SIG-M5 treated with dmso at 0.1 percent for 504 hours (cell line): Measurements from ENCODE around the gene LDLRAD1.
"Not testable (repeated sequence)": the region's sequence is repeated elsewhere in the genome, so short reads cannot be mapped to it uniquely, and the experiment has no call there.

Experiments
- DNase-seq: peaks from one replicate; lab custom pipeline; 2025; ENCODE audit not compliant: unreplicated experiment; lab: John Stamatoyannopoulos, UW

The LDLRAD1 gene

GRCh38 chr1:53995683-53996082, 22.3 kb downstream of the LDLRAD1 start:
- no peak for DNase-seq

- DNase-seq: not testable (repeated sequence)
Observed at GRCh38 chr1:53994516-53994915, 23.5 kb downstream of the LDLRAD1 start.

GRCh38 chr1:53992085-53992874, 25.7 kb downstream of the LDLRAD1 start:
- DNase-seq: no peak

- no peak for DNase-seq
Observed at GRCh38 chr1:53987880-53988279, 30.1 kb downstream of the LDLRAD1 start.

GRCh38 chr1:53986458-53986857, 31.5 kb downstream of the LDLRAD1 start:
- no peak for DNase-seq

- no peak for DNase-seq
Observed at GRCh38 chr1:53984726-53985125, 33.3 kb downstream of the LDLRAD1 start.

GRCh38 chr1:53982763-53983104, 35.3 kb downstream of the LDLRAD1 start:
- no peak for DNase-seq

- no peak for DNase-seq
Observed at GRCh38 chr1:53982034-53982762, 35.8 kb downstream of the LDLRAD1 start.

- no peak for DNase-seq
Observed at GRCh38 chr1:53981220-53981619, 36.8 kb downstream of the LDLRAD1 start.

- no peak for DNase-seq
Observed at GRCh38 chr1:53979712-53980450, 38.1 kb downstream of the LDLRAD1 start.

GRCh38 chr1:53975861-53976260, 42.1 kb downstream of the LDLRAD1 start:
- no peak for DNase-seq

GRCh38 chr1:53971718-53972117, 46.3 kb downstream of the LDLRAD1 start:
- no peak for DNase-seq

- DNase-seq: not testable (repeated sequence)
Observed at GRCh38 chr1:53969323-53969722, 48.7 kb downstream of the LDLRAD1 start.

- no peak for DNase-seq
Observed at GRCh38 chr1:53968125-53968513, 49.9 kb downstream of the LDLRAD1 start.

GRCh38 chr1:53967409-53968124, 50.4 kb downstream of the LDLRAD1 start:
- DNase-seq: no peak

GRCh38 chr1:53966794-53967193, 51.2 kb downstream of the LDLRAD1 start:
- DNase-seq: no peak

- no peak for DNase-seq
Observed at GRCh38 chr1:53964109-53964508, 53.9 kb downstream of the LDLRAD1 start.

GRCh38 chr1:53963460-53963859, 54.5 kb downstream of the LDLRAD1 start:
- no peak for DNase-seq

GRCh38 chr1:53962395-53962794, 55.6 kb downstream of the LDLRAD1 start:
- no peak for DNase-seq

- peak; percentile 45 for DNase-seq
Observed at GRCh38 chr1:53959664-53960250, 58.2 kb downstream of the LDLRAD1 start.
